Upper lobe of left lung (tissue), 6 donors: ENCODE data around the gene HPX. TPM values are rescaled to one million over a fixed set of nuclear protein-coding genes. Genes with fewer than 3 reads are reported as not detected.

ENCODE experiments used
- ATAC-seq, 2 donors: fragments of 200-7000 bp; cut with Tn5 transposase; one replicate each; pipeline ENCODE4 v1.9.1; 2022; ENCODE audit warnings: mild to moderate bottlenecking in 2 of 2, moderate library complexity in 2 of 2; ENCODE audit not compliant: low FRiP score in 2 of 2
- DNase-seq, 2 donors: peaks; one replicate each; pipeline ENCODE4 v3.0.0-alpha.2; 2019 to 2020
- H3K27ac ChIP-seq, 4 donors: fragments of 200-600 bp; sonication (generic); one replicate each; pipeline ENCODE4 v1.5.1; 2016 to 2019
- H3K27me3 ChIP-seq, 4 donors: fragments of 200-600 bp; sonication (generic); one replicate each; pipeline ENCODE4 v1.5.1; 2017 to 2019
- H3K36me3 ChIP-seq, 4 donors: fragments of 200-600 bp; sonication (generic); one replicate each; pipeline ENCODE4 v1.5.1; 2016 to 2019
- H3K4me1 ChIP-seq, 4 donors: fragments of 200-600 bp; sonication (generic); one replicate each; pipeline ENCODE4 v1.5.1; 2018 to 2019
- H3K4me3 ChIP-seq, 4 donors: fragments of 200-600 bp; sonication (generic); one replicate each; pipeline ENCODE4 v1.5.1; 2017 to 2019; ENCODE audit warnings: mild to moderate bottlenecking in 2 of 4, moderate library complexity in 1 of 4
- H3K9me3 ChIP-seq, 4 donors: fragments of 200-600 bp; sonication (generic); one replicate each; pipeline ENCODE4 v1.5.1; 2018 to 2019
- CTCF ChIP-seq, 6 experiments: fragments of 450-650 bp in 4 of 6; fragments of 200-600 bp in 2 of 6; sonication (generic) in 2 of 6; IDR thresholded peaks; one replicate each; pipeline ENCODE4 v1.5.1; 2016 to 2019; ENCODE audit warnings: antibody characterized with exemption in 6 of 6
- EP300 ChIP-seq, 4 donors: sonication (generic); formaldehyde crosslinking; IDR thresholded peaks; one replicate each; pipeline ENCODE4 v1.5.1; 2017; ENCODE audit warnings: antibody characterized with exemption in 4 of 4, control low read depth in 2 of 4
- POLR2A ChIP-seq, 4 donors: fragments of 450-650 bp; IDR thresholded peaks; one replicate each; pipeline ENCODE4 v1.5.1; 2016 to 2017; ENCODE audit warnings: antibody characterized with exemption in 4 of 4, mild to moderate bottlenecking in 2 of 4
- POLR2AphosphoS5 ChIP-seq, 2 donors: sonication (generic); formaldehyde crosslinking; IDR thresholded peaks; one replicate each; pipeline ENCODE4 v1.5.1; 2017; ENCODE audit warnings: antibody characterized with exemption in 2 of 2
- WGBS, 2 donors: methylation state at CpG; one replicate each; pipeline ENCODE4 v1.1.5; 2017 to 2018; 5-methylcytosine and 5-hydroxymethylcytosine counted together
- total RNA-seq, 6 donors: library from RNA; depleted of rRNA in 4 of 6; stranded (reverse); fragments of >200 nt in 4 of 6; gene quantifications; one replicate each; pipeline versions ENCODE4 v1.1.0 to v1.2.1, GENCODE V29; 2016 to 2021
- donor health status: DM: no; HTN: no; CAD: no; lungs with moderate emphysema.
- donor health status: DM: no; HTN: yes; CAD: no; lungs with severe emphysema.

HPX gene
- total RNA-seq, 6 donors from 2014 or later = 0.67 to 3.6 (median 2.6) TPM

- peaks cover 0 to 6% (median 1%) of the 10 kb centered on the region in 4 donors for H3K4me1 ChIP-seq
- no peak for TF ChIP-seq CTCF (IDR thresholded peaks at IDR 0.05)
- TF ChIP-seq EP300 (IDR thresholded peaks at IDR 0.05) = no peak
- TF ChIP-seq POLR2AphosphoS5 (IDR thresholded peaks at IDR 0.05) = no peak
- no peak for TF ChIP-seq POLR2A (IDR thresholded peaks at IDR 0.05)
- H3K36me3 ChIP-seq = peaks cover 0 to 38% (median 9%) of the 10 kb centered on the region in 4 donors
- 100% methylated on average over 6 of the region's 7 CpGs; no CpG with 5 or more reads in 1 of the 2 donors for WGBS, 2 donors
- no peak for DNase-seq
- ATAC-seq = no peak
- peak overlapping the region in 1 of 4 donors; percentile 58 for H3K27ac ChIP-seq
- no peaks in the 10 kb centered on the region for H3K27me3 ChIP-seq
- H3K4me3 ChIP-seq = no peak overlapping the region
- H3K9me3 ChIP-seq = no peaks in the 10 kb centered on the region
Measured at GRCh38 chr11:6401464-6401863, 39.3 kb downstream of the HPX start.

GRCh38 chr11:6400431-6401345, 40.1 kb downstream of the HPX start:
- Histone ChIP-seq H3K4me1 (peaks cover 0 to 6% (median 1%) of the 10 kb centered on the region in 4 donors), H3K36me3 (peaks cover 0 to 38% (median 9%) of the 10 kb centered on the region in 4 donors), H3K9me3 (no peaks in the 10 kb centered on the region), H3K27ac (no peak overlapping the region), H3K27me3 (no peaks in the 10 kb centered on the region), H3K4me3 (no peak overlapping the region)
- TF ChIP-seq EP300 (IDR thresholded peaks at IDR 0.05) (no peak), CTCF (IDR thresholded peaks at IDR 0.05) (no peak), POLR2AphosphoS5 (IDR thresholded peaks at IDR 0.05) (no peak), POLR2A (IDR thresholded peaks at IDR 0.05) (no peak)
- WGBS, 2 donors = 97 to 98% methylated on average over 15 of the region's 15 CpGs
- DNase-seq = no peak
- no peak for ATAC-seq

DNA sequence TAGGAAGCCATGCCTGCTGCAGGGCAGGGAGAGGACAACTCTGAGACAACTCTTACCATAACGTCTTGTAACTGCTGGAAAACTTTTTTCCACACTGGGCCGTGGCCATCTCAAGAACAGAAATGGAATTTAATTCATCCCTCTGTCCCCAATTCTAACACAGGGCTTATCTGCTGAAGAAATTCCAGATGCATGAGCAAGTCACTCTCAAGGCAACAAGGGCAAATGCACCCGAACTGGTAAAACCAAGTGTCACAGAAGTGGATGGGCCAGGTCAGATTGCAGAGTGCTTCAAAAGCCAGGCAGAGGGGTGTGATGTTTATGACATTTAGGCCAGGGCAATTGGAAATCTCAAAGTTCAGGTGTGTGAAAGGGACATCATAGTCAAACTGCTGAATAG, 43.2 kb downstream of the HPX start:
- DNase-seq = peak in 1 of 2 donors; percentile 28
- peaks cover 0 to 9% (median 1%) of the 10 kb centered on the region in 4 donors for H3K4me1 ChIP-seq

GRCh38 chr11:6397156-6397555, 43.6 kb downstream of the HPX start:
- no peak for TF ChIP-seq CTCF (IDR thresholded peaks at IDR 0.05)
- no peak for TF ChIP-seq EP300 (IDR thresholded peaks at IDR 0.05)
- TF ChIP-seq POLR2AphosphoS5 (IDR thresholded peaks at IDR 0.05) = no peak
- no peak for TF ChIP-seq POLR2A (IDR thresholded peaks at IDR 0.05)
- DNase-seq (no peak), ATAC-seq (no peak)
- H3K36me3 ChIP-seq = peaks cover 6 to 53% (median 12%) of the 10 kb centered on the region in 4 donors
- H3K4me3 ChIP-seq = no peak overlapping the region
- 57 to 63% methylated on average over 1 of the region's 1 CpG for WGBS, 2 donors
- peaks cover 0 to 10% (median 1%) of the 10 kb centered on the region in 4 donors for H3K4me1 ChIP-seq
- no peaks in the 10 kb centered on the region for H3K27me3 ChIP-seq
- H3K27ac ChIP-seq = peak overlapping the region in 2 of 4 donors; percentile 15 to 39
- H3K9me3 ChIP-seq = no peaks in the 10 kb centered on the region

More for the DNA sequence above, 43.2 kb downstream of the HPX start:
- peak in 1 of 2 donors; percentile 40 for ATAC-seq
- 48 to 52% methylated on average over 3 of the region's 3 CpGs for WGBS, 2 donors
- Histone ChIP-seq H3K27me3 (no peaks in the 10 kb centered on the region), H3K36me3 (peaks cover 6 to 58% (median 12%) of the 10 kb centered on the region in 4 donors), H3K4me3 (no peak overlapping the region), H3K27ac (peak overlapping the region in 2 of 4 donors; percentile 15 to 39), H3K9me3 (no peaks in the 10 kb centered on the region)
- TF ChIP-seq POLR2A (IDR thresholded peaks at IDR 0.05) (no peak), CTCF (IDR thresholded peaks at IDR 0.05) (no peak), POLR2AphosphoS5 (IDR thresholded peaks at IDR 0.05) (no peak), EP300 (IDR thresholded peaks at IDR 0.05) (no peak)
